Skin of body (tissue), 2 donors: ENCODE measurements around the gene ROR1. TPM values are rescaled to one million over a fixed set of nuclear protein-coding genes. Genes with fewer than 3 reads are reported as not detected.

ENCODE experiments used
- DNase-seq: peaks from one replicate; lab custom pipeline; 2025; lab: John Stamatoyannopoulos, UW
- total RNA-seq: library from RNA; depleted of rRNA; stranded (reverse); fragments of >200 nt; gene quantifications from one replicate; pipeline ENCODE4 v1.2.3, GENCODE V29; 2014

Gene ROR1
- total RNA-seq, 1 donor from 2014 or later: 12.5 TPM

- DNase-seq: no peak
Measured at GRCh38 chr1:63969441-63969901, 195.7 kb downstream of the ROR1 start.

DNA sequence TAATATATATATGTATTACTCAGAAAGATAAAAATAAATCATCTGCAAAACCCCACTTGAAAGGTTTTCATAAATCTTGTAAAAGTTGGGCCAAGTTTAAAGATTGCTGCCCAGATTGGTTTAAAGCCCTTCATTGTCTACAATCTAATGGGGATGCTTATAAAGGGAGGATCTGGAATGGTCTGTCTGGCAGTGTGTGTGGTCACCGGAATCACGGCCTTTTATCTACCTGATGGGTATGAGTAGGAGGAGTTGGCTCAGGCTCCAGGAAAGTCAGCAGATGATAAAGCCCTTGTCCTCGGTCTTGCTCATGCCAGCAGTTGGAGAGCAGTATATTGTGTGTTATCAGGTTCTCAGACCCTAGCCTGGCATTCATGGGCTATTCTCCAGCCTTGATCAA is 197.7 kb downstream of the ROR1 start:
- DNase-seq: no peak

GRCh38 chr1:63973005-63973419 is 199.2 kb downstream of the ROR1 start:
- DNase-seq: no peak

- DNase-seq: no peak
Measured at GRCh38 chr1:63974966-63975365, 201.1 kb downstream of the ROR1 start.

- no peak for DNase-seq
Measured at GRCh38 chr1:63975481-63975880, 201.7 kb downstream of the ROR1 start.

DNA sequence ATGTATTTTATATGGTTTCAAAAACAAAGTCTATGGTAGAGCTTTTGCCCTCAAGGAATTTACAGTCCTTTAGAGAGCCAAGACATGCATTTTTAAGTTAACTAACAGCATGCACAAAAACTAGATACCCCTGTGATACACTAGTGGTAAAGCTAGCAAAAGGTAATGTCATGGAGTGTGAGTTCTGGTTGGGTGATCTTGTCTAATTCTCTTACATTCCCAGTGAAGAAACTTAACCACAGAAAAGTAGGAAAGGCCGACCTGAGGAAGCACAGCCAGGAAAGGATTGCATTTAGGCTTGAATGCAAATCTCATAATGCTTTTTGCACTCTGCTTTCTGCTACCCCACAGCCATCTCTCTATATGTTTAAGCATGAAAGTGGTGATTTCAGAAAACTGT is 202.2 kb downstream of the ROR1 start:
- DNase-seq: no peak

DNA sequence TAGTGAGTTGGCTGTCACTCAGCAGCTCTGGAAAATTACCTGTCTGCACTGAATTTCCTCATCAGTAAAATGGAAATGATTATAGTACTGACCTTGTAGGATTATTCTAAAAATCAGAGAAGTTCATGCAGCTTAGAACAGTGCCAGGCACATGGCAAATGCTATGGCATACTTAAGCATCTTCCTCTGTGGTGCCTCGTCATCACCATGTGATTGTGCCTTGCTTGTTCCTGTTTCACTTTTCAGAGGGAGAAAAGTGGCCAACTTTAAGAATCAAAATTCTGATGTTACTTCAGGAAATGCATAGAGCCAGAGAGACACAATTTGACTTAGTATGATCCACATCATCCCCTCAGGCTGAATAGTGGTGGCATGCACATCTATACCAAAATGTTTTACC is 203.6 kb downstream of the ROR1 start:
- DNase-seq: no peak

DNA sequence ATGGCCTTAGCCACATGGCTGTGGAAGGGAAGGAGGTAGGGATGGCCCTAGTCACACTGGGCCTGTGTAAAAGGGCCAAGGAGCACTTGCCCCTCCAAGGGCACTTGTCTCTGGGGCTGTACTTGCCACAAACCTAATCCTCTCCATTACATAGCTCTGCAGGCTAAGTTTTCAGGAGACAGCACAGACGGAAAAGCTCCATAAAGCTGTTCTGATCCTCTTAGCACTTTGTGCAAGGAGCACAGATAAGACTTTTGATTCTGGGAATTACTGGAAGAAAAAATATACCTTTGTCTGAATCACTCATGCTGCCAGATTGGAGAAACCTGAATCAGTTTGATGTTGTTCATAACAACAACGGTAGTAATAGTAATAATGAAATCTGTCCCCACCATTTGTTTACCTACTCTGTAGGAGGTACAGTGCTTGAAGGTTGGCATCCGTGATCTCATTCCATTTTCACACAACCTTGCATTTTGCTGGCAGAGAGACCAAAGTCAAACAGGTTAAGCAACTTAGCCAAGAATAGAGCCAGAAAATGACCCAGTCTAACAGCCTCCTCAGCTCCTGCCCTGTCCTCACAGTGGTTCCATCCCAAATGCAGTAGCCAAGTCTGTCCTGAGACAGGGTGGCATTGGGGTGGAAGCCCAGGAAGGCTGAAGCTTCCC is 207.1 kb downstream of the ROR1 start:
- DNase-seq: no peak

GRCh38 chr1:63981408-63981773 is 207.6 kb downstream of the ROR1 start:
- DNase-seq: no peak

- no peak for DNase-seq
Measured at GRCh38 chr1:63982201-63982600, 208.4 kb downstream of the ROR1 start.

- no peak for DNase-seq
Measured at GRCh38 chr1:63983391-63984256, 209.8 kb downstream of the ROR1 start.

DNA sequence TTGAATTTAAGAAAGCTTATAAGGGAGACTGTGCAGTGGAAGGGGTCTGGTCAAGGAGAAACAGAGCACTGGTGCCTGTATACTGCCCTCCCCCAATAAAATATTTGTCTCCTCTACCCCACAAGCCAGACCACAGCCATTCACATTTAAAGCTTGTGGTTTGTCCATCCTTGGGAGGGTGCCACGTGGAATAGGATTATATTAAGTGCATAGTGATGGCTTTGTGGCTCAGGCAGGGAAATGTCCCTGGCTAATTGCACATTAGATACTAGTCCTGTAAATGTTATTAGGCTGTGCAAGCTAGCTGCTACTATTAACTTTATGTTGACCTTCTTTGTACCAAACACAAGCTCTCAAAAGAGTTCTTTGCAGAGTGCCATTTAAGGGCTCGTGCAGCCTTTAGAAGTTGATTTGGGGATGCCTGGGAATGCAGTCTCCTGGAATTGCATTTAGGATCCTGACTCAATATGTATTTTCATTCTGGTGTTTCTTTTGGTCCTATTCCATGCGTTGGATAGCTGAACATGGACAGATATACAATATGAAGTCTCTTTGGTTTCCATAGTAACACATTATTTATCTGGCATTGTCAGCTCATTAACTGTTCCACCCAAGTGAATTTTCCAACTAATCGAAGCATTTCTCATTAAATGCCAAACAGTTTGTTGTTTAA is 210.6 kb downstream of the ROR1 start:
- peak; percentile 34 for DNase-seq

DNA sequence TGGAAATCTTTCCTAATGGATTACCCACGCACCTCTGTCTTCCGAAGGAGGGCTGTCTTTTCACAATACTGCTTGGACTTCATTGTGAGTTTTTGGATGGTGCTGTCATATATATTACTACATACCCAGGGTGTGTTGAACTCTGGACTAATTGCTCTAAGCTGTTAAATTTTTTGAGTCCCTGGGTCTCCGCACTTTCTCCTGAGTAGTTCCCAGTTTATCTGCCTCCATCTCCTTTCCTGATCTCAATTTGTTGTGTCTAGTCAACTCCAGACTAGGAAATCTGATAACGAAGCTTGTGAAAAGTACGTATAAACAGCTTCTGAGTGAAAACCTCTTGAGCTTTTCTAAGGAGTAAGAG is 211.1 kb downstream of the ROR1 start:
- no peak for DNase-seq

DNA sequence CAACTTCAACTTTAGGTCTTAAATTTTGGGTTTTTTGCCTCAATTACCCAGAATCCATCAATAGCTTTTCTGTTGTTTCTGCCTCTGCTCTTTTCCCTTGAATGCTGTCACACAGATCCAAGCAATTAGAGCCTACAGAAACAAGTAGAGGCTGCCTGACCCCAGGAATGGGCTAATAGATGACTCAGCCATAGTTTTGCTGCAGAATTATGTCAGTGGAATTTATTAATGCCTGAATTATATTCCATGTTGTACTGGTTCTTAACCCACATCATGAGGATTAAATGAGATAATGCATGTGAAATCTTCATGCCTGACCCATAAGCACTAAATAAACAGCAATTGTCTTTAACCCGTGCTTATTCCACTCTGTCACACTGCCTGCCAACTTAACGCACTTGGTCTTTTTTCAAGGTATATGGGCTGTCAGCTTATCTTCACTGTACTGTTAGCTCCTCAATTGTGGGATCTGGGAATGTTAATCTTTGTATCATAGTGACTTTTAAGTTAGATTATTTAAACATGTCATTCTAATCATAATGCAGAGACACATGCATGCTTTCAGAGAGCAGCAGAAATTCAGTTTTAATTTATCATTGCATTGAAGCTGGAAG is 213.3 kb downstream of the ROR1 start:
- peak; percentile 16 for DNase-seq

DNA sequence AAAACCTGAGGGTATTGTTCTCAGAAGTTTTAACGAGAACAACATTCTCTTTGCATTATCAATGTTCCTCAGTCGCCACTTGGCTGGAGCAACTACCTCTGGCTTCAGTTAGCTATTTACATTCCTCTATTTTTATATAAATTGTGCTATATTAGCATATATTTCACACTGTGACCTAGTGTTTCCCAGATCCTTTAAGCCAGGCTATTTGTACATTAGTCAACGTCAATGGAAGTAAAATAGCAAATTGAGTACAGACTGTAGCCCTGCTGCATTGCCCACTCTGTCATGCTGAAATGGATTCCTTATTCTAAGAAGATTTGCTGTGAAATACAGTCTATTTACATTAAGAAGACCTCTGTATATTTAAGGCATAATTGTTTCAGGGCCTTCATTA is 213.8 kb downstream of the ROR1 start:
- DNase-seq: peak; percentile 45

DNA sequence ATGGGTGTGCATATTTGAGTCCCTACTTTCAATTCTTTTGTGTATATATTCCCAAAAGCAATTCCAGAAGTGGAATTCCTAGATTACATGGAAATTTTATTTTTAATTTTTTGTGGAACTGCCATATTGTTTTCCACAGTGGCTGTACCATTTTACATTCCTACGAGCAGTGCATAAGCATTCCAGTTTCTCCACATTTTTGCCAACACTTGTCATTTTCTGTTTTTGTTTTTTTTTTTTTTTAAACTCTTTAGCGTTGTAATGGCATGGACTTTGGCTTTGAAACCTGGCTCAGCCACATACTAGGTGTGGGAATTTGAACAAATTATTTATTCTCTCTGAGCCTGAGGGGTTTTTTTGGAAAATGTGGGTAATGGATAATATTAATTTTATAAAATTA is 215.1 kb downstream of the ROR1 start:
- DNase-seq: no peak

DNA sequence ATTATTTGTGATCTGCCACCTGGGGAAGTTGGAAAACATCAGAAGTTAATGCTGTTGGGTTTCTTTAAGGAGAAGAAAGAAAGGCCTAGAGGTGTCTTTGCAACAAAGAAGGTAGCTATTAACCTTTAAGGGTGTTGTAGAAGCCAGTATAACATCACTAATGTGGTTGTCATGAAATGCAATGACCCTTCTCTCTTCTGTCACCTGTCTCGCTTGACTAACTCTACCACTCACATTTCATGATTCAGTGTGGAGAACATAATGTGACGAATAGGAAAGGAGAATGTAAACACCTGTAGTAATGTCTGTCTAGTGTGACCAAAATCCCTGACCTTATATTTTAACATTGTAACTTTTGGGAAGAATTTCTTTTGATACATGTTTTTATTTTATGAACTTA is 217.9 kb downstream of the ROR1 start:
- DNase-seq: no peak

GRCh38 chr1:64000021-64000420 is 226.2 kb downstream of the ROR1 start:
- DNase-seq: peak; percentile 17

DNA sequence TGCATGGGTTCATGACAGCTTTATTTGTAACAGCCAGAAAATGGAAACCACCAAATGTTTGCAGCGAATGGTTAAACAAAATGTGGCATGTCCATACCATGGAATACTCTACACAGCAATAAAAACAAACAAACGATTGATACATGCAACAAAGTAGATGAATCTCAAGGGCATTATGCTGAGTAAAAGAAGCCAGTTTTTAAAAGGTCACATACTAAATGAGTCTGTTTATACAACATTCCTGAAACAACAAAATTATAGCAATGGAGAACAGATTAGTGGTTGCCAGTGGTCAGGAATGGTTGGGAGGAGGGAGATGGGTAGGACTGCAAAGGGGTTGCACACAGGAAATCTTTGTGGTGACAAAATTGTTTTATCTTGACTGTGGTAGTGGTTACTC is 227.2 kb downstream of the ROR1 start:
- no peak for DNase-seq

DNA sequence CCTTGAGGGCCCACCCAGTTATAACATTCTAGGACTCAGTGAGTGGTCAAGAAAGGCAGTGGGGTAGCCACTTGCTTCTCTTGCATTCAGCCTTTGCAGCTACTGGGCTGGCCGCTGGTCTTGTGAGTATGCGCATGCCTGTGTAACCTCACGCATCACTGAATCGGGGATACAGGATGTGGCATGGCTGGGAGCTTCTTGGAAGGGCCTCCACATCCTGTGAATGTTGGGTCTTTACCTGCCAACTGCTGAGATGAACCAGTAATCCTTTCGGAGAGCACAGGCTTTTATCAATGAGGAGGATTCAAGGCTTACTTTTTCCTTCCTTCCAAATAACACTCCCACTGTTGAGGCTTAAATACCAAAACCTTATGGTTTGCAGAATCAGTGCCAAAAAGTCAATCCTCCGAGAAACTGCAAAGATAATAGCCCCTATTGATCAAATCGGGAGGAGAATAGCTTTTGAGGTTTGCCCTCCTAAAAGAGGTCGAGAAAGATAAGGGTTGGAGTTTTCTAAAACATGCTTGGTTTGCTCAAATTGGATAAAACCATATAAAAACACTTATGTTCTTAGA is 230.7 kb downstream of the ROR1 start:
- no peak for DNase-seq

DNA sequence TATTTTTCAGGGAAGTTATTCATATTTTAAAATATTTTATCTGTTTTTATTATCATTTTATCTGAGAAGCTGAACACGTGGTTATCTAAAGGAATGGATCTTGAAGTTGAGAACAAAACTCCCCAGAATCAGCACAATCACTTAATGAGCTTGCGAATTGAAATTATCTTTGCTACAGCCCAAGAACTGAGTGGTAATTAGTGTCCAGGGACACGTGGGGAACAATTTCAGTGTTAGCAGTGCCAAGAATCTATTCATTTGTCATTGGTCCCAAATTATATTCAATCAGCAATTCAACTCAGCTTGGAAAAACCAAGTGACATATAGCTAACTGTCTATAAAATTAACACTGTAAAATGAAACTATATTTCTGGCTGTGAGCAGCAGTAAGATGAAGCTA is 232.0 kb downstream of the ROR1 start:
- peak; percentile 9 for DNase-seq
